ENCODE results near the gene UROD. TPM values are rescaled to one million over a fixed set of nuclear protein-coding genes. Genes with fewer than 3 reads are reported as not detected.

The UROD gene
- polyA plus RNA-seq, 1 donor: 80.1 TPM

DNA sequence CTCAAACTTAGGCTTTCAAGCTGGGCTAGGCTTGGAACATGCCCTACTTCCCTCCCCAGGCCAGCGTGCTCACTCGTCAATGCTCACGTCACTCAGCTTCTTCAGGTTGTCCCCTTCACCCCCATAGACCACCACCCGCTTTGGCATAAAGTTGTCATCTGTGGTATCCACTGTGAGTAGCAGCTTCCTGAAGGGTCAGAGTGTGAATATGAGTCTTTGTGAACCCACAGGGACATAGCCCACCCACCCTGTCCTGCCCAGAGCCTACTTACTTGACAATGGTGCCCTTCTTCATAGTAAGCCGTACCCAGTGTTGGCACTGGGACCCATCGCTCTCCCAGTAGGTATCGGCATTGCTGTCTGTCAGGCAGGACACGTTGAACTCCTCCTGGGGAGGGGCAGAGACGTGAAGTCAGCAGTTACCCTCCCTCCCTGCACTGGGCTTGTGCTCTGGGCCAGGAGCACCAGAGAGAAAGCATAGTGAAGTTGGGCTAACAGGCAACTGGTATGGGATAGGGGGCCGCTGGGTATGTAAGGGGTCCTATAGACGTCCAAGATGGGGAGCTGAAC is 2.7 kb upstream of the UROD start:
- DNase-seq: no peak

DNA sequence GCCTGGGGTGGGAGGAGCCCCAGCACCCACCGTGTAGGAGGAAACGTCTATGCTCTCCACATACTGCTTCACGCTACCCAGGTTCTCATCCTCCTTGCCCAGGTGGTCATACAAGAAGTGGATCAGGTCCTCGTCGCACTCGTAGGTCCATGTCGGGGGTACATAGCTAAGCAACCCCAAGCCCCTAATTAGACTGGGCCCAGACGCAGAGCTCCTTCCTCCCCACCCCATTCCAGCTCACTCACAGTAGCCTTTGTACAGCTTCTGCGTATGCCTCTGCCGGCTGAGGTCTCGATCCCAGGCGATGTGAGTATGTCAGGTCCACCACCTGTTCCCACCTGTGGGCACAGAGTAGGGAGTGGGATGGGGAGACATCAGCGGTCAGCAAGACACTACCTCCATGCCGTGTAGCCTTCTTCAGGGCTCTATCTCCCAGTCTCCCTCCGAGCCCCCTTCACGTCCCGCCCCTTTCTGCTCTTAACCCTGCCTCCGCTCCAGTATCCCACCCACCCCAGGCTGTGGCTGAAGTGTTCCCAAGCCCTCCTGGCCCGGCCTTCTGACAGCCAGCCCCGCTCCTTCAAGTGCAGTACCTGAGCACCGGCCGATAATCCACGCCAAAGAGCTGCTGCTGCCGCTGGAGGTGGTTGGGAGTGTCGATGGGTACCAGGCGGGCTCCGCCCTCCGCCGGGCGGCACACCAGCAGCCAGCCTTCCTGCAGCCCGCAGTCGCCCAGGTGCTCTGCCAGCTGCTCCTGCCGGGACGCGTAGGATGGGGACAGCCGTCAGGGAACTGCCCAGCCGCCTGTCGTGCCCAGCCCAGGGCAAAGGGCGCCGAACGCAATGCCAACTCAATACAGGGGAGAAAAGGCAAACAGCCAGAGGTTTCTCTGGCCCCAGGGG is 1.8 kb upstream of the UROD start:
- no peak for DNase-seq

DNA sequence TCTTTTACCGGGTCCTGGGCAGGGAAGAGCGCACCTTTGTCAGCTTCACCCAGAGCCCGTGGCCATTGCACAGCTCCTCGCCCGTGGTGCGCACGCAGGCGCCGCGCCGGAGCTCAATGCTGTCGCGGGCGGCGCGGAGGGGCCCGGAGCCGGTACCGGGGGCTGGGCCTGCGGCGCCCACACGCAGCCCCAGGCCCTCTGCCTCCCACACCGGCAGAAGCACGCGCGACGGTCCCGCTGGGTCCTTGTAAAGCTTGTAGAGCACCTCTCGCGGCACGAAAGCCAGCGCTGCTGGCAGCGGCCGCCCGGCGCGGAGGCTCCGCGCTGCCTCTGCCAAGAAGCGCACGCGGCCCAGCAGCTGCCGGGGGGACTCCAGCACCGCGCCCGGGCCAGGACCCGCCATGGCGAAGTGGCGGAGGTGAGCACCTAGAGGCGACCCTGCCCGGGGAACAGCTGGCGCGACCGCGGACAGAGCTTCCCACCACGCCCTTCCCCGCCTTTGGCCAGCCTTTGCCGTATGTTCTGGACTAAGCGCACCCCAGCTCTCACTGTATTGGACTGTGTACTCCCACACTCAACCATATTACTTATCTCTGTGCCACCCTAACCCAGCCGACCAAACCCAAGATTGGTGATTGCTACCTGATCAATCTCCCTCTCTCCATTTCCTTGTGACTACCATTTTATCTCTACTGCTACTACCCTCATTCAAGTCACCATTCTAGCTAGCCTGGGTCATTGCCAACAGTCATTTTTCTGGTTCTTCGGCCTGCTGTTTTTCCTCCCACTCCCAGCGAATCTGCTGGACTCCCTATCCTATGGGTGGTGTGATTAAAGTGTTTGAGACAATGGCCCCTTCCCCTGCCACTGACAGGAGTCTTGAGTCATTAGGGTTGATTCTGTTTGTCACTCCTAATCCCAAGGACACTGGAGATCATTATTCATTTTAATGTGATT is 921 bp upstream of the UROD start, which contains the start of gene HECTD3:
HECTD3 (minus strand) TSS at position 470 of the 957 bp plus-strand sequence; CDS start at position 403, 67 bp downstream.
- DNase-seq: peak; percentile 88

- DNase-seq: peak; percentile 66
Measured at GRCh38 chr1:45012639-45013278, 705 bp downstream of the UROD start.

- no peak for DNase-seq
Measured at GRCh38 chr1:45013551-45014209, 1.6 kb downstream of the UROD start.

GRCh38 chr1:45014321-45015028 is 2.4 kb downstream of the UROD start:
- DNase-seq: peak; percentile 83

GRCh38 chr1:45015683-45016082 is 3.6 kb downstream of the UROD start:
- DNase-seq: no peak

DNA sequence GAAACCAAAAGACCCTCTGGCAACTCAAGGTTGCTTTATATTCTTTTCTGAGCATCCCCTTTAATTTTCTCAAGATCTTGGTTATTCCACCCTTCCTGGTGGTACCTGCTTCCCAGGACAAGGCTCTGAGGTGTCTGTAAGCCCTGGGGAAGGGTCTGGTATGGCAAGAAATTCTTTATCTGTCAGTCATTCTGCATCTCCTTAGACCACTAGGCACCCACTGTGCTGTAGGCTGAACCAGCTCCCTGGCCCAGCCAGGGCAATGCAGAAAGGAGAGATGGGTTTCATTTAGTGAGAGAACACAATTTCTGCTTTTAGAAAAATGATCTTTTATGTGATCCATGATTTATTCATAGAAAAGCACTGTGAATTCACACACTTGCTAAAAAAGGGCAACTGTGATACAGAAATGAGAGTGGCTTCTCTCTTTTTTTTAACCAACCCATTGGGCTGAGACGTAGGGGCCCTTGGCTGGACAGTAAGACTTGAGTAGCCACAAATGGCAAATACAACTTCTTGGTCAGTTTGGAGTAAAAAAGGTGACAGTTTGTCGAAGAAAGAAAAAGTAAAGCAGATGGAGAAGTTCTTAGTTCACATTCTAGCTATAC is 4.1 kb downstream of the UROD start:
- no peak for DNase-seq

DNA sequence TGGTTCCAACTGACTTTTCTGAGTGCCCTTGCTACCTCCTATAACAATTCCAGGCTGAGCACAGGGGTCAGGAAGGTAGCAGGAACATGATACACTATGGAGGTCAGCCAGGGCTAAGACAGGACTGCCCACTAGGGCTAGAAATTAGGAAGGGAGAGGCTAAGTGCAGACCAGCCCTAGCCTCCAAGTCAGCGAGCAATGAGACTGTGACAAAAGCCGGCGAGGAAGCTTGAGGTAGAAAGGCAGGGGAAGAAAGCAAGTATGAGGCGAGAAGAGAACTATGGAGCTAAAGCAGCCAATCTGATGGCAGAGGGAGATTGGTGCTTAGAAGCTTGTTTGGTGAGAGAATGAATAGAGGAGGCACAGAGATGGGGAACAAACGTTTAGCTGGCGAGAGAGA is 4.7 kb downstream of the UROD start:
- DNase-seq: no peak

DNA sequence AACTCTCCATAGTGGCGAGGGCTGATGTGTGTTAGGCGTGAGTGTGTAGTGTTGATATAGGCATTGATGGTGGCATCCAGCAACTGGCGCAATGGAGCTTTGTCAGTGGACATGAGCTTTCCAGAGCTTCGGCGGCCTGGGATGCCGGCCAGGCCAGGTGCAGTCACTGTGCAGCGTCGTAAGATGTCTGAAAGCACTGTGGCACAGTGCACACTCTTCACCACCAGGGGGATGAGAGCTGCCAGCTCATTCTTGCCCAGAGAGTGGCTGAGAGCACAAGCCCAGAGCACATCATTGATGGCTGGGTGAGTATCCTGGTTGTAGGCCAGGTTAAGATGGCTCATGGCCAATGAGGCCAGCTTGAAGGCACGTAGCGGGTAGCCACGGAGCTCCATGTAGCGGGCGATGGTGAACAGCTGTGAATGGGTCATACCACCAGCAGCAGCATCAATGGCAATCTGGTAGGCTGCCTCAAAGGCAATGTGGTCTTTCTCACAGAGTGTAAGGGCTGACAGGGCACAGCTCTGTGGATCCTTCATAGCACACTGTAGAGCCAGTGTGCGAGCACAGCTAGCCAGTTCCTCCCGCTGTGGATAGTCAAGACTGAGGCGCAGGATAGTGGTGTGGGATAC is 6.7 kb downstream of the UROD start:
- DNase-seq: no peak

DNA sequence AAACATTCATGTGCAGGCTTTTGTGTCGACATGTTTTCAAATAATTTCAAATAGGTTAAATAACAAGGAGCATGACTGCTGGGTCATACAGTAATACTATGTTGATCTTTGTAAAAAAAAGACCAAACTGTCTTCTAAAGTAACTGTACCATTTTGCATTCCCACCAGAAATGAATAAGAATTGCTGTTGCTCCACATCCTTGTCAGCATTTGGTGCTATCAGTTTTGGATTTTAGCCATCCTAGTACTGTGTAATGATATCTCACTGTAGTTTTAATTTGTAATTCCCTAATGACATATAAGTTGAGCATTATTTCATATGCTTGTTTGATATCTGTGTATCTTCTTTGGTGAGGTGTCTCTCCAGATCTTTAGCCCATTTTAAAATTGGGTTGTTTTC is 11.6 kb downstream of the UROD start:
- DNase-seq: no peak

DNA sequence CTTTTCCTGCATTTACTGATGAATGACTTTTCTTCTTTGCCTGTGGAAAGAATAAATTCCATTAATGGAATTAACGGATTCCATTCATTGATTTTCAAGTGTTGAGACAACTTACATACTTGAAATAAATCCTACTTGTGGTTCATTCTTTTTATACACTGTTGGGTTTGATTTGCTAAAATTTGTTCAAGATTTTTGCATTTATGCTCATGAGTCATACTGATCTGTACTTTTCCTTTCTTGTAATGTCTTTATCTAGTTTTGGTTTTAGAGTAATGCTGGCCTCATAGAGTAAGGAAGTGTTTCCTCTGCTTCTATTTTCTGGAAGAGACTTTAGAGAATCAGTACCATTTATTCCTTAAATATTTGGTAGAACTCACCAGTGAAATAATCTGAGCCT is 14.4 kb downstream of the UROD start:
- no peak for DNase-seq

DNA sequence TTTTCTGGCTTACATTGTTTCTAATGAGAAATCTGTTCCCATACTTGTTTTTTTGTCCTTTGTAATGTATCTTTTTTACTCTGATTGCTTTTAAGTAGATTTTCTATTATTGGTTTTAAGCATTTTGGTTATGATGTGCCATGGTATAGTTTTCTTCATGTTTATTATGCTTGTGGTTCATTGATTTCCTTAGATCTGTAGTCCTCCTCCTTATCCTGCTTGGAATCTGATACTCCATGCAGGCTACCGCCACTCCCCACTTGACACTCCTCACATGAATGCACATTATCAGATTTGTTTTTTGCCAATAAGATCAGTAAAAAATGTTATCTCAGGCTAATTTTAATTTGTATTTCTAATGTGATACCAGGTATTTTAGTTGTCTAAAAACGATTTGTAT is 20.8 kb downstream of the UROD start:
- DNase-seq: no peak

- DNase-seq: no peak
Measured at GRCh38 chr1:45033356-45033755, 21.3 kb downstream of the UROD start.

DNA sequence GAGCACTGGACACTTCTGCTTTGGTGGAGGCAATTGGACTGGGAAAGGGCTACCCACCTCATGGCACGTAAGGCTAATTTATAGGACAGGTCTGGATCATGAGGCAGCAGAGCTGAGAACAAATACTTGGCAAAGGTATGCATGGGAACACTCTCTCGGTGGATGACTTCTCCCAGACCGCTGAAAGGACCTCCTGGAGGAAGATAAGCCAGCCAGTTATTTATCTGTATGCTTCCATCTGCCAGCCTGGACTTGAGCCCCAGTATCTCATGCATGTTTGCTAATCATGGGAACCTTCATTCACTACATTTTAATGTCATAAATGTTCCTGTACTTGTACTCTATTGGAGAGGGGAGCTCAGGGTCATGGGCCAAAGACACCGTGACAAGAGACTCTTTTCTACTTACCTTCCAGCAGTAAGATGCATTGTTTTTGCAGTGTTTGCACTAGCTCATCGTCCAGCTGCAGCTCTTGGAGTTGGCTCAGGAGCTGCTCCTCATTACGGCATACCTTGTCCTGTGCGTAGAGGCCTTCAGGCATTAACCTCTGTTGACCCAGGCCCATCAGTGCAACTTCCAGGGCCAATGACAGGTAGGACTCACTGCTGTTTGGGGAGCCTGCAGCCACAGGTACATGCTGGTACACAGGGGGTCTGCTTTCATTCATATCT is 23.7 kb downstream of the UROD start:
- DNase-seq: no peak

- DNase-seq: no peak
Measured at GRCh38 chr1:45037456-45037855, 25.4 kb downstream of the UROD start.

DNA sequence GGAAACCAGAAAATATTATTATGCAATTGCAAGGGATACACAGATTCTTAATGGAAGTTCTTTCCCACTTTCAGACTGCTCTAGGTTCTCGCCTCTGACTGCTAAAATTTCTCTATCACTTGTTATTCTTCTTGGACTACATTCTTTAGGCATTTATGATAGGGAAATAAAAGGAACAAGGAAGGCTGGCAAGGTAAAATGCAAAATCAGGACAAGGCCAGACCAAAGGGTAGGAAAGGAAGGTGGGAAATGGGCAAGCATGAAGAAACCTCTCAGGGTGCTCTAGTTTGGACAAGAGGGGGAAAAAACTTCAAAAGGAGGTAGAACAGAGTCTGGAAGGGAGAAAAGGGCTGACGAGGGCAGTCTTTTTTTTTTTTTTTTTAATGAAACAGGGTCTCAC is 26.2 kb downstream of the UROD start:
- DNase-seq: no peak

- DNase-seq: no peak
Measured at GRCh38 chr1:45038661-45039364, 26.8 kb downstream of the UROD start.

GRCh38 chr1:45040297-45040696 is 28.2 kb downstream of the UROD start:
- no peak for DNase-seq
